Measurements from ENCODE around the gene CDC34. TPM values are rescaled to one million over a fixed set of nuclear protein-coding genes. Genes with fewer than 3 reads are reported as not detected.

The CDC34 gene
- total RNA-seq, 1 experiment from 2014 or later = 87.4 TPM

GRCh38 chr19:582497-583197 lies 51.1 kb downstream of the CDC34 start:
- ChIA-PET POLR2A (no interaction called here), CTCF (no interaction called here), RAD21 (ENCODE audit: low non-redundant PET in 1 of 2, low total read pairs in 2 of 2, uncharacterized antibody in 2 of 2, unreplicated experiment in 2 of 2) (no interaction called here)
- H2AFZ ChIP-seq (ENCODE audit: low read depth, low read length, poor library complexity, severe bottlenecking) = no peak overlapping the region
- H3K36me3 ChIP-seq (ENCODE audit: control insufficient read depth in 1 of 2, insufficient read depth in 2 of 2, low read length in 2 of 2) = peaks cover 17 to 31% of the 10 kb centered on the region in 2 experiments
- ATAC-seq (no peak), DNase-seq (ENCODE audit: low read depth, low spot score) (no peak)
- no peak overlapping the region for H3K4me2 ChIP-seq (ENCODE audit: low read length)
- peaks cover 0 to 4% of the 10 kb centered on the region in 2 experiments; a peak in 2 of 4 replicates for H3K4me1 ChIP-seq (ENCODE audit: control insufficient read depth in 1 of 2, insufficient read depth in 2 of 2, low read length in 2 of 2)
- TSS peak; percentile 97 for BruUV-seq (replicated peaks)
- no peaks in the 10 kb centered on the region for H4K20me1 ChIP-seq (ENCODE audit: insufficient read depth)
- TF ChIP-seq CEBPB (IDR thresholded peaks at IDR 0.05; ENCODE audit: low read depth) (no peak), FOSL1 (IDR thresholded peaks at IDR 0.05; ENCODE audit: low read depth) (no peak), EZH2 (IDR thresholded peaks at IDR 0.05) (no peak), ATF3 (IDR thresholded peaks at IDR 0.05) (no peak), JUND (IDR thresholded peaks at IDR 0.05) (no peak), RAD21 (IDR thresholded peaks at IDR 0.05; ENCODE audit: low read depth) (no peak), POLR2AphosphoS5 (IDR thresholded peaks at IDR 0.05; ENCODE audit: low read depth, low read length) (no peak), ZNF274 (IDR thresholded peaks at IDR 0.05; ENCODE audit: low read depth, low read length) (no peak), POLR2A (IDR thresholded peaks at IDR 0.05; ENCODE audit: borderline replicate concordance, extremely low read depth, insufficient read depth, insufficient read length) (no peak), TCF7L2 (IDR thresholded peaks at IDR 0.05; ENCODE audit: borderline replicate concordance, extremely low read depth, insufficient read depth, insufficient read length) (no peak), ELF1 (IDR thresholded peaks at IDR 0.05; ENCODE audit: borderline replicate concordance, low read depth) (no peak), CBX3 (IDR thresholded peaks at IDR 0.05; ENCODE audit: low read depth) (no peak)
- TF ChIP-seq, protein P1, sequence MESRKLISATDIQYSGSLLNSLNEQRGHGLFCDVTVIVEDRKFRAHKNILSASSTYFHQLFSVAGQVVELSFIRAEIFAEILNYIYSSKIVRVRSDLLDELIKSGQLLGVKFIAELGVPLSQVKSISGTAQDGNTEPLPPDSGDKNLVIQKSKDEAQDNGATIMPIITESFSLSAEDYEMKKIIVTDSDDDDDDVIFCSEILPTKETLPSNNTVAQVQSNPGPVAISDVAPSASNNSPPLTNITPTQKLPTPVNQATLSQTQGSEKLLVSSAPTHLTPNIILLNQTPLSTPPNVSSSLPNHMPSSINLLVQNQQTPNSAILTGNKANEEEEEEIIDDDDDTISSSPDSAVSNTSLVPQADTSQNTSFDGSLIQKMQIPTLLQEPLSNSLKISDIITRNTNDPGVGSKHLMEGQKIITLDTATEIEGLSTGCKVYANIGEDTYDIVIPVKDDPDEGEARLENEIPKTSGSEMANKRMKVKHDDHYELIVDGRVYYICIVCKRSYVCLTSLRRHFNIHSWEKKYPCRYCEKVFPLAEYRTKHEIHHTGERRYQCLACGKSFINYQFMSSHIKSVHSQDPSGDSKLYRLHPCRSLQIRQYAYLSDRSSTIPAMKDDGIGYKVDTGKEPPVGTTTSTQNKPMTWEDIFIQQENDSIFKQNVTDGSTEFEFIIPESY (IDR thresholded peaks at IDR 0.05; ENCODE audit: extremely low read depth, insufficient replicate concordance, low read length) = no peak
- H3K4me3 ChIP-seq (replicated peaks in 1 of 2; ENCODE audit: low read depth in 1 of 2, low read length in 2 of 2) = no peak overlapping the region
- H3K79me2 ChIP-seq (ENCODE audit: insufficient read depth, low read length) = peaks cover 33% of the 10 kb centered on the region
- intact Hi-C loops (cut with micrococcal nuclease) = no loop called here
- no peaks in the 10 kb centered on the region for H3K9me2 ChIP-seq (ENCODE audit: insufficient read depth)
- H3K9me3 ChIP-seq (ENCODE audit: control insufficient read depth in 1 of 2, insufficient read depth in 1 of 2, low read depth in 1 of 2, low read length in 2 of 2) = no peaks in the 10 kb centered on the region
- H3K27ac ChIP-seq (ENCODE audit: low read depth, low read length) = peak overlapping the region; percentile 22; the same call in 1 of the 2 replicates
- no peaks in the 10 kb centered on the region for H3K27me3 ChIP-seq (ENCODE audit: insufficient read depth, low read length)
- H3K9ac ChIP-seq (ENCODE audit: low read length) = no peak overlapping the region
